GM23338 (cell line): ENCODE measurements around the gene NRDE2. TPM values are rescaled to one million over a fixed set of nuclear protein-coding genes. Genes with fewer than 3 reads are reported as not detected.
A peak's percentile ranks its signal among the peaks of the same experiment; 100 is the strongest.

Experiments used
- ATAC-seq: fragments of 200-7000 bp; cut with Tn5 transposase; 3 replicates; pipeline ENCODE4 v1.9.1; 2020
- DNase-seq: peaks from one replicate; pipeline ENCODE4 v3.0.0-alpha.2; 2015; ENCODE audit warnings: low spot score
- H2AFZ ChIP-seq: fragments of 200-600 bp; sonication (generic); 2 replicates; pipeline ENCODE4 v1.8.0; 2016; ENCODE audit warnings: antibody characterized with exemption, mild to moderate bottlenecking, moderate library complexity
- H3F3A ChIP-seq: fragments of 200-600 bp; sonication (generic); replicated peaks from 2 replicates; pipeline ENCODE4 v1.8.0; 2017; ENCODE audit warnings: antibody characterized with exemption, mixed run types, low read depth
- H3K27ac ChIP-seq: fragments of 200-600 bp; sonication (generic); 2 replicates; pipeline ENCODE4 v1.6.1; 2016; ENCODE audit warnings: low read depth
- H3K27me3 ChIP-seq: fragments of 200-600 bp; sonication (generic); 2 replicates; pipeline ENCODE4 v1.8.0; 2016; ENCODE audit warnings: mild to moderate bottlenecking, mixed run types, moderate library complexity; ENCODE audit not compliant: insufficient read depth
- H3K36me3 ChIP-seq: fragments of 200-600 bp; sonication (generic); 2 replicates; pipeline ENCODE4 v1.8.0; 2016; ENCODE audit warnings: mild to moderate bottlenecking; ENCODE audit not compliant: insufficient read depth
- H3K4me1 ChIP-seq: fragments of 200-600 bp; sonication (generic); 2 replicates; pipeline ENCODE4 v1.8.0; 2016; ENCODE audit warnings: mild to moderate bottlenecking, moderate library complexity; ENCODE audit not compliant: insufficient read depth
- H3K4me2 ChIP-seq: fragments of 200-600 bp; sonication (generic); 2 replicates; pipeline ENCODE4 v1.7.1; 2017; ENCODE audit warnings: mixed run types
- H3K4me3 ChIP-seq: fragments of 200-600 bp; sonication (generic); 2 replicates; pipeline ENCODE4 v1.6.1; 2016; ENCODE audit warnings: mixed run types
- H3K79me2 ChIP-seq: fragments of 200-600 bp; sonication (generic); replicated peaks from 2 replicates; pipeline ENCODE4 v1.8.0; 2017; ENCODE audit warnings: mild to moderate bottlenecking; ENCODE audit not compliant: insufficient read depth
- H3K9me2 ChIP-seq: fragments of 200-600 bp; sonication (generic); 2 replicates; pipeline ENCODE4 v1.8.0; 2017; ENCODE audit not compliant: insufficient read depth
- H4K20me1 ChIP-seq: fragments of 200-600 bp; sonication (generic); replicated peaks from 2 replicates; pipeline ENCODE4 v1.8.0; 2017; ENCODE audit warnings: mild to moderate bottlenecking; ENCODE audit not compliant: insufficient read depth
- H3K27ac Mint-ChIP-seq: 2 replicates; pipeline ENCODE4 v1.8.0; 2020; ENCODE audit warnings: inconsistent platforms, mild to moderate bottlenecking, moderate library complexity, mixed read lengths
- H3K27me3 Mint-ChIP-seq: 3 replicates; pipeline ENCODE4 v1.8.0; 2022; ENCODE audit warnings: low read depth, mild to moderate bottlenecking, moderate library complexity, mixed read lengths, inconsistent platforms; ENCODE audit not compliant: insufficient read depth, poor library complexity
- H3K36me3 Mint-ChIP-seq: 3 replicates; pipeline ENCODE4 v1.8.0; 2021; ENCODE audit warnings: low read depth, mild to moderate bottlenecking, inconsistent platforms, moderate library complexity, mixed read lengths
- H3K4me1 Mint-ChIP-seq: 3 replicates; pipeline ENCODE4 v1.8.0; 2020; ENCODE audit warnings: mild to moderate bottlenecking, inconsistent platforms, mixed read lengths
- H3K4me3 Mint-ChIP-seq: 3 replicates; pipeline ENCODE4 v1.8.0; 2021; ENCODE audit warnings: moderate library complexity, mild to moderate bottlenecking, inconsistent platforms, mixed read lengths
- H3K9me3 Mint-ChIP-seq: 3 replicates; pipeline ENCODE4 v1.8.0; 2020; ENCODE audit warnings: moderate library complexity, mild to moderate bottlenecking, inconsistent platforms, mixed read lengths
- CREB1 ChIP-seq: fragments of 250-450 bp; sonication (Bioruptor Pico); IDR thresholded peaks from 2 replicates; pipeline ENCODE4 v1.5.0; 2020; ENCODE audit warnings: low read depth, mild to moderate bottlenecking, moderate library complexity
- EZH2 ChIP-seq: fragments of 200-600 bp; sonication (generic); IDR thresholded peaks from one replicate; pipeline ENCODE4 v1.8.0; 2017; ENCODE audit warnings: antibody characterized with exemption, mild to moderate bottlenecking, low read depth; ENCODE audit not compliant: unreplicated experiment
- JUNB ChIP-seq: IDR thresholded peaks from one replicate; pipeline ENCODE4 v1.6.1; 2016; ENCODE audit warnings: antibody characterized with exemption; ENCODE audit not compliant: unreplicated experiment
- NANOG ChIP-seq: IDR thresholded peaks from 2 replicates; pipeline ENCODE4 v1.6.1; 2016; ENCODE audit warnings: antibody characterized with exemption, borderline replicate concordance
- POLR2AphosphoS5 ChIP-seq: IDR thresholded peaks from 2 replicates; pipeline ENCODE4 v1.6.1; 2016; ENCODE audit warnings: antibody characterized with exemption, low read depth
- STAT1 ChIP-seq: IDR thresholded peaks from one replicate; pipeline ENCODE4 v1.6.1; 2016; ENCODE audit warnings: antibody characterized with exemption; ENCODE audit not compliant: unreplicated experiment
- ZNF331 ChIP-seq: fragments of 250-450 bp; sonication (Bioruptor Pico); IDR thresholded peaks from 2 replicates; pipeline ENCODE4 v1.5.0; 2020; ENCODE audit warnings: low read depth, mild to moderate bottlenecking, moderate library complexity
- polyA plus RNA-seq: library from polyadenylated mRNA; unstranded; fragments of >200 nt; fragmentation: Nextera tagmentation; extraction: Ambion mirVana; gene quantifications from 2 replicates; pipeline ENCODE4 v1.2.1, GENCODE V29; 2016
- total RNA-seq: library from RNA; depleted of rRNA; stranded (reverse); fragments of >200 nt; shearing (Covaris generic); gene quantifications from 2 replicates; pipeline ENCODE4 v1.2.3, GENCODE V29; 2014
- TF ChIP-seq, protein P1 (sequence below): IDR thresholded peaks from 2 replicates; pipeline ENCODE4 v1.6.1; 2016; ENCODE audit warnings: antibody characterized with exemption
- TF ChIP-seq, protein P2 (sequence below): fragments of 250-450 bp; sonication (Bioruptor Pico); IDR thresholded peaks from 2 replicates; pipeline ENCODE4 v1.5.0; 2020; ENCODE audit warnings: mild to moderate bottlenecking, moderate library complexity
- TF ChIP-seq, protein P3 (sequence below): IDR thresholded peaks from one replicate; pipeline ENCODE4 v1.6.1; 2018; ENCODE audit warnings: antibody characterized with exemption; ENCODE audit not compliant: unreplicated experiment

NRDE2 gene
- total and polyA plus RNA-seq, 2 experiments from 2014 or later = 9.8 to 20.6 TPM

DNA sequence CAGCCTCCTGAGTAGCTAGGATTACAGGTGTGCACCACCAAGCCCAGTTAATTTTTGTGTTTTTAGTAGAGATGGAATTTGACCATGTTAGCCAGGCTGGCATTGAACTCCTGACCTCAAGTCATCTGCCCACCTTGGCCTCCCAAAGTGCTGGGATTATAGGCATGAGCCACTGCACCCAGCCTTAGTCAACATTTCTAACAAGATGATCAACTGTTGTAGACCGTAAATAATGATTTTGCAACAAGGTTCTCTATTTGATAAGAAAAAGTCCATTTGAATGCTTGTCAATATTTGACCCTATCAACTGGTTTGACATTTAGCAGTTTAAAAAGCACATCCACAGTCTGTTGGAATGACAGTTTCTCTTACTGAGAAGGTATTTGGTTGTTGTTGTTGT, 25.2 kb upstream of the NRDE2 start:
- no peak overlapping the region for H3K27ac Mint-ChIP-seq
- no peaks in the 10 kb centered on the region for H3K4me1 Mint-ChIP-seq
- H3K36me3 Mint-ChIP-seq = no peaks in the 10 kb centered on the region
- Histone ChIP-seq H4K20me1 (no peaks in the 10 kb centered on the region), H3K4me1 (no peaks in the 10 kb centered on the region), H2AFZ (no peak overlapping the region), H3K27me3 (no peaks in the 10 kb centered on the region), H3K4me2 (no peak overlapping the region), H3K4me3 (no peak overlapping the region), H3K9me2 (no peaks in the 10 kb centered on the region), H3K27ac (no peak overlapping the region), H3K79me2 (no peaks in the 10 kb centered on the region), H3F3A (no peaks in the 10 kb centered on the region), H3K36me3 (no peaks in the 10 kb centered on the region)
- H3K4me3 Mint-ChIP-seq = no peak overlapping the region
- no peaks in the 10 kb centered on the region for H3K9me3 Mint-ChIP-seq
- H3K27me3 Mint-ChIP-seq = peaks cover 1% of the 10 kb centered on the region
- ATAC-seq (no peak), DNase-seq (no peak)
- TF ChIP-seq STAT1 = no peak
- no peak for TF ChIP-seq ZNF331 (CRISPR knock-in tag)
- no peak for TF ChIP-seq EZH2
- no peak for TF ChIP-seq CREB1 (CRISPR knock-in tag)
- TF ChIP-seq, protein P1, sequence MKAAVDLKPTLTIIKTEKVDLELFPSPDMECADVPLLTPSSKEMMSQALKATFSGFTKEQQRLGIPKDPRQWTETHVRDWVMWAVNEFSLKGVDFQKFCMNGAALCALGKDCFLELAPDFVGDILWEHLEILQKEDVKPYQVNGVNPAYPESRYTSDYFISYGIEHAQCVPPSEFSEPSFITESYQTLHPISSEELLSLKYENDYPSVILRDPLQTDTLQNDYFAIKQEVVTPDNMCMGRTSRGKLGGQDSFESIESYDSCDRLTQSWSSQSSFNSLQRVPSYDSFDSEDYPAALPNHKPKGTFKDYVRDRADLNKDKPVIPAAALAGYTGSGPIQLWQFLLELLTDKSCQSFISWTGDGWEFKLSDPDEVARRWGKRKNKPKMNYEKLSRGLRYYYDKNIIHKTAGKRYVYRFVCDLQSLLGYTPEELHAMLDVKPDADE = no peak
- no peak for TF ChIP-seq NANOG

DNA sequence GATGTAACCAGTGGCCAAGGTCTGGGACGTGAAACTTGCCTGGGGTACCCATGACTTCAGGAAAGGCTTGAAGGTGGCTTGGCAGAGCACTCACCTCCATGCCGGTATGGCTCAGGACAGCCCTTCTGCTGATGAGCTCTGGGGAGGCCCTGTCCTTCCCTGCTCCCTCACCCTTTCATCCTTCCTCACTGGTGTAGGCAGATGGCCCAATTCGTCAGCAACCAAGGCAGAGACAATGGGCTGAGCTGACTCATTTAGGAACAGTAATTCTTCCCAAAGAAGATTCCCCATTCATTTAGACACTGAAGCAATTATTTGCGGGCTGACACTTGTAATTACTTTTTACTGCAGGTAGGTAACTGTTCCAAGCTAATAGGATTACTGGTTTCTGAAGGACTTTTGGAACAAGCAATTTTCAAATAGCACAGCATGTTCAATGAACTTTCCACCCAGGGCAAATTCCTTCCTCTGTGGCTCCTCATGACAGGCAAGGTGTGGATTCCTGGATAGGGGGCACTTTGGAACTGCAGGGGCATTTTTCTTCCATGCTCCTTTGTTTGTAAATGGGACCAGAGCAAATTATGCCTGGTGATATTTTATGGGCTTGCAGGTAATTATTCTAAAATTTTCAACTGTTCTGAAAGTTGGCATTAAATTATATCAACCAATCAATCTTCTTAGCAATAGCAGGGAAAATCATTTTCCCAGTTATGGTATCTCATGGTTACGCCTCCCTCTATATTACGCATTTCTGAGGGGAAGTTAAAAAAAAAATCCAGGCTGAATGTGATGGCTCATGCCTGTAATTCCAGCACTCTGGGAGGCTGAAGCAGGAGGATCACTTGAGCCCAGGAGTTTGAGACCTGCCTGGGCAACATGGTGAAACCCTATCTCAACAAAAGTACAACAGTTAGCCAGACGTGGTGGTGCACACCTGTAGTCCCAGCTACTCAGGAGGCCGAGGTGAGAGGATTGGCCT, 24.1 kb upstream of the NRDE2 start:
- H3K27ac Mint-ChIP-seq = no peak overlapping the region
- H3K36me3 Mint-ChIP-seq = no peaks in the 10 kb centered on the region
- DNase-seq (no peak), ATAC-seq (no peak)
- H3K27me3 ChIP-seq = no peaks in the 10 kb centered on the region
- H3K4me3 Mint-ChIP-seq = no peak overlapping the region
- peak overlapping the region; percentile 43; the same call in 1 of the 2 replicates for H2AFZ ChIP-seq
- H3K27me3 Mint-ChIP-seq = peaks cover 1% of the 10 kb centered on the region
- no peak overlapping the region for H3K4me2 ChIP-seq
- no peaks in the 10 kb centered on the region for H3K79me2 ChIP-seq
- no peaks in the 10 kb centered on the region for H3K9me2 ChIP-seq
- no peaks in the 10 kb centered on the region for H3F3A ChIP-seq
- no peaks in the 10 kb centered on the region for H3K9me3 Mint-ChIP-seq
- H3K36me3 ChIP-seq = no peaks in the 10 kb centered on the region
- no peaks in the 10 kb centered on the region for H3K4me1 ChIP-seq
- no peak overlapping the region for H3K4me3 ChIP-seq
- no peak overlapping the region for H3K27ac ChIP-seq
- no peaks in the 10 kb centered on the region for H4K20me1 ChIP-seq
- H3K4me1 Mint-ChIP-seq = no peaks in the 10 kb centered on the region; the same call in 2 of the 3 replicates
- TF ChIP-seq, protein P2, sequence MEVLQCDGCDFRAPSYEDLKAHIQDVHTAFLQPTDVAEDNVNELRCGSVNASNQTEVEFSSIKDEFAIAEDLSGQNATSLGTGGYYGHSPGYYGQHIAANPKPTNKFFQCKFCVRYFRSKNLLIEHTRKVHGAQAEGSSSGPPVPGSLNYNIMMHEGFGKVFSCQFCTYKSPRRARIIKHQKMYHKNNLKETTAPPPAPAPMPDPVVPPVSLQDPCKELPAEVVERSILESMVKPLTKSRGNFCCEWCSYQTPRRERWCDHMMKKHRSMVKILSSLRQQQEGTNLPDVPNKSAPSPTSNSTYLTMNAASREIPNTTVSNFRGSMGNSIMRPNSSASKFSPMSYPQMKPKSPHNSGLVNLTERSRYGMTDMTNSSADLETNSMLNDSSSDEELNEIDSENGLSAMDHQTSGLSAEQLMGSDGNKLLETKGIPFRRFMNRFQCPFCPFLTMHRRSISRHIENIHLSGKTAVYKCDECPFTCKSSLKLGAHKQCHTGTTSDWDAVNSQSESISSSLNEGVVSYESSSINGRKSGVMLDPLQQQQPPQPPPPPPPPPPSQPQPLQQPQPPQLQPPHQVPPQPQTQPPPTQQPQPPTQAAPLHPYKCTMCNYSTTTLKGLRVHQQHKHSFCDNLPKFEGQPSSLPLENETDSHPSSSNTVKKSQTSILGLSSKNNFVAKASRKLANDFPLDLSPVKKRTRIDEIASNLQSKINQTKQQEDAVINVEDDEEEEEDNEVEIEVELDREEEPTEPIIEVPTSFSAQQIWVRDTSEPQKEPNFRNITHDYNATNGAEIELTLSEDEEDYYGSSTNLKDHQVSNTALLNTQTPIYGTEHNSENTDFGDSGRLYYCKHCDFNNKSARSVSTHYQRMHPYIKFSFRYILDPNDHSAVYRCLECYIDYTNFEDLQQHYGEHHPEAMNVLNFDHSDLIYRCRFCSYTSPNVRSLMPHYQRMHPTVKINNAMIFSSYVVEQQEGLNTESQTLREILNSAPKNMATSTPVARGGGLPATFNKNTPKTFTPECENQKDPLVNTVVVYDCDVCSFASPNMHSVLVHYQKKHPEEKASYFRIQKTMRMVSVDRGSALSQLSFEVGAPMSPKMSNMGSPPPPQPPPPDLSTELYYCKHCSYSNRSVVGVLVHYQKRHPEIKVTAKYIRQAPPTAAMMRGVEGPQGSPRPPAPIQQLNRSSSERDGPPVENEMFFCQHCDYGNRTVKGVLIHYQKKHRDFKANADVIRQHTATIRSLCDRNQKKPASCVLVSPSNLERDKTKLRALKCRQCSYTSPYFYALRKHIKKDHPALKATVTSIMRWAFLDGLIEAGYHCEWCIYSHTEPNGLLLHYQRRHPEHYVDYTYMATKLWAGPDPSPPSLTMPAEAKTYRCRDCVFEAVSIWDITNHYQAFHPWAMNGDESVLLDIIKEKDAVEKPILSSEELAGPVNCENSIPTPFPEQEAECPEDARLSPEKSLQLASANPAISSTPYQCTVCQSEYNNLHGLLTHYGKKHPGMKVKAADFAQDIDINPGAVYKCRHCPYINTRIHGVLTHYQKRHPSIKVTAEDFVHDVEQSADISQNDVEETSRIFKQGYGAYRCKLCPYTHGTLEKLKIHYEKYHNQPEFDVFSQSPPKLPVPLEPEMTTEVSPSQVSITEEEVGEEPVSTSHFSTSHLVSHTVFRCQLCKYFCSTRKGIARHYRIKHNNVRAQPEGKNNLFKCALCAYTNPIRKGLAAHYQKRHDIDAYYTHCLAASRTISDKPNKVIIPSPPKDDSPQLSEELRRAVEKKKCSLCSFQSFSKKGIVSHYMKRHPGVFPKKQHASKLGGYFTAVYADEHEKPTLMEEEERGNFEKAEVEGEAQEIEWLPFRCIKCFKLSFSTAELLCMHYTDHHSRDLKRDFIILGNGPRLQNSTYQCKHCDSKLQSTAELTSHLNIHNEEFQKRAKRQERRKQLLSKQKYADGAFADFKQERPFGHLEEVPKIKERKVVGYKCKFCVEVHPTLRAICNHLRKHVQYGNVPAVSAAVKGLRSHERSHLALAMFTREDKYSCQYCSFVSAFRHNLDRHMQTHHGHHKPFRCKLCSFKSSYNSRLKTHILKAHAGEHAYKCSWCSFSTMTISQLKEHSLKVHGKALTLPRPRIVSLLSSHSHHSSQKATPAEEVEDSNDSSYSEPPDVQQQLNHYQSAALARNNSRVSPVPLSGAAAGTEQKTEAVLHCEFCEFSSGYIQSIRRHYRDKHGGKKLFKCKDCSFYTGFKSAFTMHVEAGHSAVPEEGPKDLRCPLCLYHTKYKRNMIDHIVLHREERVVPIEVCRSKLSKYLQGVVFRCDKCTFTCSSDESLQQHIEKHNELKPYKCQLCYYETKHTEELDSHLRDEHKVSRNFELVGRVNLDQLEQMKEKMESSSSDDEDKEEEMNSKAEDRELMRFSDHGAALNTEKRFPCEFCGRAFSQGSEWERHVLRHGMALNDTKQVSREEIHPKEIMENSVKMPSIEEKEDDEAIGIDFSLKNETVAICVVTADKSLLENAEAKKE (CRISPR knock-in tag) = no peak
- TF ChIP-seq ZNF331 (CRISPR knock-in tag) (no peak), NANOG (no peak), POLR2AphosphoS5 (no peak), JUNB (no peak), STAT1 (no peak)
- TF ChIP-seq, protein P3, sequence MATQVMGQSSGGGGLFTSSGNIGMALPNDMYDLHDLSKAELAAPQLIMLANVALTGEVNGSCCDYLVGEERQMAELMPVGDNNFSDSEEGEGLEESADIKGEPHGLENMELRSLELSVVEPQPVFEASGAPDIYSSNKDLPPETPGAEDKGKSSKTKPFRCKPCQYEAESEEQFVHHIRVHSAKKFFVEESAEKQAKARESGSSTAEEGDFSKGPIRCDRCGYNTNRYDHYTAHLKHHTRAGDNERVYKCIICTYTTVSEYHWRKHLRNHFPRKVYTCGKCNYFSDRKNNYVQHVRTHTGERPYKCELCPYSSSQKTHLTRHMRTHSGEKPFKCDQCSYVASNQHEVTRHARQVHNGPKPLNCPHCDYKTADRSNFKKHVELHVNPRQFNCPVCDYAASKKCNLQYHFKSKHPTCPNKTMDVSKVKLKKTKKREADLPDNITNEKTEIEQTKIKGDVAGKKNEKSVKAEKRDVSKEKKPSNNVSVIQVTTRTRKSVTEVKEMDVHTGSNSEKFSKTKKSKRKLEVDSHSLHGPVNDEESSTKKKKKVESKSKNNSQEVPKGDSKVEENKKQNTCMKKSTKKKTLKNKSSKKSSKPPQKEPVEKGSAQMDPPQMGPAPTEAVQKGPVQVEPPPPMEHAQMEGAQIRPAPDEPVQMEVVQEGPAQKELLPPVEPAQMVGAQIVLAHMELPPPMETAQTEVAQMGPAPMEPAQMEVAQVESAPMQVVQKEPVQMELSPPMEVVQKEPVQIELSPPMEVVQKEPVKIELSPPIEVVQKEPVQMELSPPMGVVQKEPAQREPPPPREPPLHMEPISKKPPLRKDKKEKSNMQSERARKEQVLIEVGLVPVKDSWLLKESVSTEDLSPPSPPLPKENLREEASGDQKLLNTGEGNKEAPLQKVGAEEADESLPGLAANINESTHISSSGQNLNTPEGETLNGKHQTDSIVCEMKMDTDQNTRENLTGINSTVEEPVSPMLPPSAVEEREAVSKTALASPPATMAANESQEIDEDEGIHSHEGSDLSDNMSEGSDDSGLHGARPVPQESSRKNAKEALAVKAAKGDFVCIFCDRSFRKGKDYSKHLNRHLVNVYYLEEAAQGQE = no peak
